ENCODE results near the gene EIPR1. TPM values are rescaled to one million over a fixed set of nuclear protein-coding genes. Genes with fewer than 3 reads are reported as not detected.

EIPR1 gene
- total and polyA plus RNA-seq, 2 donors (not counting 3 experiments of a cell fraction or from before 2014, with no cell fraction given): 30.8 to 57.3 TPM

DNA sequence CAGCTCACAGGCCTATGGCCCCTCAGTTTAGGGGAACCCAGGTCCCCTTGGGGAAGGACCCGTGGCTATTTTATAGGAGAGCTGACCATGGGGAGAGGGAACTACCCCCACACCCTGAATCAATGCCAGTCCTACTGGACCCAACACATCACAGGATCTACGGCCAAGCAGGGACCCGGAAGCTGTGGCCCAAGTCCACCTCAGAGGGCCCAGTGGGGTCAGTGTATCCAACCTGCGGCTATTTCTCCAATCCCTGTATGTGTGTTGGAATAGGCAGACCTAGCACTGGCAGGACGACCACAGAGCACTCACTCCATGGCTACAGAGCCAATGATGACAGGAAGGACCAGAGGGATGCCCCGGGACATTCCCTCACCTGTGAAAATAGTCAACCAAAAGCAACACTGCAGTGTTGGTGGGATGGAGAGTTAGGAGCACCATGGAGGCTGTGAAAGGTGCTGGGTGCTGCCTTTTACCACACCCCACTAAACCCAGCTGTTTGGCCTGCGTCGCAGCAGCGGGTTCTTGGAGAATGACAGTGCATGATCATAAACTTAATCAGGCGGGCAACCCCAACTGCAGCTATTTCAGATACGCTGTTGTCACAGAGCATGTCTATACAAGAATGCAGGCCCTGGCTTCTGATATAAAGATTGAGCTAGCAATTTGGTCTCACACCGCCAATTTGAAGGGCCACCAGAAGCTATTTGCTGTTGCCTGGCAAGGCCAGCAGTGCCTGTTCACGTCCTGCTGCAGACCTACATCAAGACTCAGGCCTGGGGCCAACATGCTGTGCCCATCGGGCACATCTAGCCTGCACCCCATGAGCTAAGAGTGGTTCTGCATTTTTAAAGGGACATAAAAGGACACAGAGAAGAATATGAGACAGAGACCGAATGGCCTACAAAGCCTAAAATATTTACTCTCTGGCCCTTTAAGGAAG lies 110.4 kb downstream of the EIPR1 start:
- no peak for DNase-seq (ENCODE audit: low read depth, low spot score)
- dilution Hi-C loops (cut with MboI; ENCODE audit: extremely low pct_ligation_motif_present, low sequenced_read_pairs): no loop called here
- FAIRE-seq: no peak
- Histone ChIP-seq H3K4me3 (replicated peaks in 1 of 3; ENCODE audit: insufficient read depth in 1 of 3, low read depth in 1 of 3, low read length in 3 of 3) (no peak overlapping the region), H3K27me3 (ENCODE audit: control insufficient read depth in 2 of 2, insufficient read depth in 2 of 2, low read length in 2 of 2) (no peaks in the 10 kb centered on the region), H2AFZ (ENCODE audit: low read depth, low read length) (no peak overlapping the region), H3K36me3 (ENCODE audit: control insufficient read depth in 2 of 2, extremely low read depth in 1 of 2, insufficient read depth in 2 of 2, low read length in 2 of 2) (no peaks in the 10 kb centered on the region), H3K79me2 (ENCODE audit: control insufficient read depth, insufficient read depth, low read length) (no peaks in the 10 kb centered on the region), H3K9me1 (replicated peaks; ENCODE audit: control insufficient read depth, extremely low read depth, insufficient read depth, low read length) (no peaks in the 10 kb centered on the region), H3K4me2 (ENCODE audit: insufficient read depth, low read length) (no peak overlapping the region), H3K9me3 (replicated peaks; ENCODE audit: control insufficient read depth, insufficient read depth, low read length) (no peaks in the 10 kb centered on the region), H3K4me1 (ENCODE audit: control insufficient read depth, extremely low read depth, insufficient read depth, low read length) (no peaks in the 10 kb centered on the region), H3K27ac (ENCODE audit: insufficient read depth, low read depth, low read length) (no peak overlapping the region), H3K9ac (replicated peaks; ENCODE audit: extremely low read depth, insufficient read depth, low read length) (no peak overlapping the region), H4K20me1 (replicated peaks; ENCODE audit: control insufficient read depth, extremely low read depth, insufficient read depth, low read length) (no peaks in the 10 kb centered on the region)
- BruUV-seq (replicated peaks): no TSS peak
- ChIA-PET CTCF (interaction anchor here (1.0 to 1.4 kb wide), 2 partner anchors 8 to 36 kb away, joined by 3 read pairs; no protein-coding TSS in a partner anchor), POLR2A (no interaction called here)
- TF ChIP-seq, protein P1, sequence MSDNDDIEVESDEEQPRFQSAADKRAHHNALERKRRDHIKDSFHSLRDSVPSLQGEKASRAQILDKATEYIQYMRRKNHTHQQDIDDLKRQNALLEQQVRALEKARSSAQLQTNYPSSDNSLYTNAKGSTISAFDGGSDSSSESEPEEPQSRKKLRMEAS (IDR thresholded peaks at IDR 0.05; ENCODE audit: insufficient read depth, insufficient read length): no peak
- no peak for TF ChIP-seq POLR2AphosphoS5 (IDR thresholded peaks at IDR 0.05; ENCODE audit: insufficient read depth, low read depth, low read length)
- TF ChIP-seq CTCF (IDR thresholded peaks at IDR 0.05; ENCODE audit: extremely low read depth in 1 of 2, insufficient read depth in 1 of 2, low read depth in 1 of 2, low read length in 2 of 2): no peak
- no peak for TF ChIP-seq POLR2A (IDR thresholded peaks at IDR 0.05; ENCODE audit: low read depth, low read length)
- TF ChIP-seq GATA2 (IDR thresholded peaks at IDR 0.05; ENCODE audit: insufficient read depth, insufficient read length, low read depth, low read length): no peak
- no peak for TF ChIP-seq MYC (IDR thresholded peaks at IDR 0.05; ENCODE audit: low read depth, low read length)
- TF ChIP-seq JUN (IDR thresholded peaks at IDR 0.05; ENCODE audit: borderline replicate concordance, insufficient read depth, insufficient read length, low read depth): no peak
- TF ChIP-seq EZH2 (IDR thresholded peaks at IDR 0.05; ENCODE audit: borderline replicate concordance, low read depth, low read length, severe bottlenecking): no peak
- intact Hi-C loops (cut with micrococcal nuclease): no loop called here
